ENCODE data around the gene OPN4. TPM values are rescaled to one million over a fixed set of nuclear protein-coding genes. Genes with fewer than 3 reads are reported as not detected.
A peak's percentile ranks its signal among the peaks of the same experiment; 100 is the strongest.

The OPN4 gene
- total and polyA plus RNA-seq, 2 of the 8 experiments (the other 6 are each of a cell fraction or from before 2014, with no cell fraction given): not detected

GRCh38 chr10:86646532-86646931 lies 7.8 kb upstream of the OPN4 start:
- Histone ChIP-seq H4K5ac (ENCODE audit: insufficient read length, low read depth, low read length) (no peak overlapping the region), H3K23ac (ENCODE audit: insufficient read length) (no peak overlapping the region), H2BK15ac (ENCODE audit: low read length) (no peak overlapping the region), H2BK5ac (ENCODE audit: low read depth, low read length) (no peak overlapping the region), H3K4ac (replicated peaks; ENCODE audit: insufficient read length, low read depth, low read length) (no peak overlapping the region), H4K20me1 (replicated peaks in 1 of 2; ENCODE audit: control insufficient read depth in 1 of 2, insufficient read depth in 2 of 2, low read length in 2 of 2) (no peaks in the 10 kb centered on the region), H3K9ac (replicated peaks in 1 of 4; ENCODE audit: extremely low read depth in 1 of 4, low read depth in 3 of 4, low read length in 3 of 4) (no peak overlapping the region), H3K4me2 (ENCODE audit: insufficient read depth in 1 of 2, low read depth in 2 of 2, low read length in 2 of 2) (no peak overlapping the region), H3K18ac (ENCODE audit: extremely low read depth, low read length) (no peak overlapping the region), H3K79me1 (ENCODE audit: low read depth, low read length) (no peaks in the 10 kb centered on the region), H3K36me3 (ENCODE audit: control insufficient read depth in 2 of 4, insufficient read depth in 4 of 4, low read length in 3 of 4) (no peaks in the 10 kb centered on the region), H3K27ac (ENCODE audit: low read depth, low read length) (no peak overlapping the region), H3K4me3 (ENCODE audit: extremely low read depth in 1 of 4, insufficient read depth in 2 of 4, low read depth in 3 of 4, low read length in 4 of 4) (no peak overlapping the region), H4K91ac (replicated peaks; ENCODE audit: insufficient read length, low read length) (no peak overlapping the region), H3K56ac (replicated peaks; ENCODE audit: insufficient read length, low read depth, low read length) (no peak overlapping the region), H3K79me2 (ENCODE audit: control insufficient read depth in 1 of 2, insufficient read depth in 2 of 2, low read length in 2 of 2) (no peaks in the 10 kb centered on the region), H2AK5ac (ENCODE audit: low read depth, low read length) (no peak overlapping the region), H3K27me3 (replicated peaks in 1 of 4; ENCODE audit: control insufficient read depth in 3 of 4, extremely low read depth in 1 of 4, insufficient read depth in 3 of 4, low read length in 3 of 4) (0 out of 7 replicates have a peak, but pooled peaks cover 0 to 2% (median 0%) of the 10 kb centered on the region in 4 experiments), H3K9me3 (ENCODE audit: insufficient read depth in 2 of 2, low read depth in 1 of 2, low read length in 1 of 2) (no peaks in the 10 kb centered on the region), H3K23me2 (ENCODE audit: low read depth, low read length) (no peaks in the 10 kb centered on the region), H2BK120ac (replicated peaks; ENCODE audit: low read depth, low read length) (no peak overlapping the region), H3K4me1 (replicated peaks in 1 of 4; ENCODE audit: control insufficient read depth in 3 of 4, insufficient read depth in 4 of 4, low read length in 3 of 4) (no peaks in the 10 kb centered on the region), H2BK12ac (ENCODE audit: low read depth, low read length) (no peak overlapping the region), H2BK20ac (ENCODE audit: low read length) (no peak overlapping the region), H4K8ac (ENCODE audit: extremely low read depth, insufficient read depth, low read length) (no peak overlapping the region), H2AFZ (ENCODE audit: low read length) (no peak overlapping the region), H3K14ac (ENCODE audit: insufficient read length) (no peak overlapping the region)
- peak in 1 of 2 experiments; percentile 41 for DNase-seq (ENCODE audit: low read depth in 1 of 2, low spot score in 2 of 2)
- 83% methylated on average over 5 of the region's 5 CpGs; no CpG with 5 or more reads in 1 of the 2 experiments for WGBS, 2 experiments (ENCODE audit: extremely low coverage in 1 of 2, insufficient coverage in 1 of 2, insufficient read length in 1 of 2, insufficient replicate concordance in 2 of 2, low coverage in 1 of 2, low lambda C conversion rate in 2 of 2, missing lambda C conversion rate in 1 of 2)
- POLR2A ChIA-PET (ENCODE audit: partially characterized antibody): no interaction called here
- CTCF ChIA-PET (ENCODE audit: partially characterized antibody): interaction anchor here (0.9 to 6.3 kb wide), 5 partner anchors 13 to 323 kb away, joined by 3 to 57 read pairs (median 3); no protein-coding TSS in a partner anchor
- no peak for FAIRE-seq
- TF ChIP-seq NRF1 (IDR thresholded peaks at IDR 0.05; ENCODE audit: low read depth, low read length): no peak
- TF ChIP-seq RAD21 (IDR thresholded peaks at IDR 0.05 in 1 of 2, conservative IDR thresholded peaks at IDR 0.05 in 1 of 2; ENCODE audit: low read depth in 2 of 2, low read length in 2 of 2): no peak
- no peak for TF ChIP-seq CBX5 (IDR thresholded peaks at IDR 0.05; ENCODE audit: low read depth, low read length)
- TF ChIP-seq ATF3 (IDR thresholded peaks at IDR 0.05; ENCODE audit: insufficient read depth, low read depth, low read length): no peak
- no peak for TF ChIP-seq MAX (IDR thresholded peaks at IDR 0.05)
- TF ChIP-seq SP4 (IDR thresholded peaks at IDR 0.05; ENCODE audit: low read length): no peak
- no peak for TF ChIP-seq RBBP5 (IDR thresholded peaks at IDR 0.05; ENCODE audit: borderline replicate concordance, low read depth, low read length)
- no peak for TF ChIP-seq BACH1 (IDR thresholded peaks at IDR 0.05; ENCODE audit: low read length)
- no peak for TF ChIP-seq ATF2 (IDR thresholded peaks at IDR 0.05; ENCODE audit: low read length)
- TF ChIP-seq CEBPB (IDR thresholded peaks at IDR 0.05; ENCODE audit: low read depth, low read length): no peak

All from H1 (cell line).